Measurements from ENCODE around the gene INSIG1. TPM values are rescaled to one million over a fixed set of nuclear protein-coding genes. Genes with fewer than 3 reads are reported as not detected.

The INSIG1 gene
- total RNA-seq, 1 experiment from 2014 or later, result 53.4 TPM

- intact Hi-C loops (cut with micrococcal nuclease; ENCODE audit: unreplicated experiment), result no loop called here
- no peak for TF ChIP-seq EZH2 (IDR thresholded peaks at IDR 0.05; ENCODE audit: borderline replicate concordance, low read depth, low read length, poor library complexity, severe bottlenecking)
- TF ChIP-seq, protein P1, sequence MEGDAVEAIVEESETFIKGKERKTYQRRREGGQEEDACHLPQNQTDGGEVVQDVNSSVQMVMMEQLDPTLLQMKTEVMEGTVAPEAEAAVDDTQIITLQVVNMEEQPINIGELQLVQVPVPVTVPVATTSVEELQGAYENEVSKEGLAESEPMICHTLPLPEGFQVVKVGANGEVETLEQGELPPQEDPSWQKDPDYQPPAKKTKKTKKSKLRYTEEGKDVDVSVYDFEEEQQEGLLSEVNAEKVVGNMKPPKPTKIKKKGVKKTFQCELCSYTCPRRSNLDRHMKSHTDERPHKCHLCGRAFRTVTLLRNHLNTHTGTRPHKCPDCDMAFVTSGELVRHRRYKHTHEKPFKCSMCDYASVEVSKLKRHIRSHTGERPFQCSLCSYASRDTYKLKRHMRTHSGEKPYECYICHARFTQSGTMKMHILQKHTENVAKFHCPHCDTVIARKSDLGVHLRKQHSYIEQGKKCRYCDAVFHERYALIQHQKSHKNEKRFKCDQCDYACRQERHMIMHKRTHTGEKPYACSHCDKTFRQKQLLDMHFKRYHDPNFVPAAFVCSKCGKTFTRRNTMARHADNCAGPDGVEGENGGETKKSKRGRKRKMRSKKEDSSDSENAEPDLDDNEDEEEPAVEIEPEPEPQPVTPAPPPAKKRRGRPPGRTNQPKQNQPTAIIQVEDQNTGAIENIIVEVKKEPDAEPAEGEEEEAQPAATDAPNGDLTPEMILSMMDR (conservative IDR thresholded peaks at IDR 0.05; ENCODE audit: low read depth, low read length), result no peak
- Histone ChIP-seq H3K27ac (ENCODE audit: low read depth, low read length, poor library complexity, severe bottlenecking) (no peak overlapping the region), H3K36me3 (ENCODE audit: insufficient read depth, low read length, poor library complexity, severe bottlenecking) (no peaks in the 10 kb centered on the region), H3K9me3 (ENCODE audit: low read depth, low read length, poor library complexity, severe bottlenecking) (no peaks in the 10 kb centered on the region), H3K4me1 (ENCODE audit: insufficient read depth, low read length, poor library complexity, severe bottlenecking) (peaks cover 7% of the 10 kb centered on the region), H3K27me3 (replicated peaks; ENCODE audit: insufficient read depth, low read depth, low read length, poor library complexity) (peaks cover 5% of the 10 kb centered on the region), H3K4me3 (ENCODE audit: low read depth, low read length, poor library complexity, severe bottlenecking) (no peak overlapping the region)
- POLR2A ChIA-PET (ENCODE audit: low non-redundant PET), result no interaction called here
- BruUV-seq (replicated peaks), result no TSS peak
- CTCF ChIA-PET, result no interaction called here
- DNase-seq (ENCODE audit: low spot score), result no peak
Measured at GRCh38 chr7:155259866-155260497, 37.7 kb upstream of the INSIG1 start.

GRCh38 chr7:155260498-155260872 is 37.2 kb upstream of the INSIG1 start:
- Histone ChIP-seq H3K4me3 (ENCODE audit: low read depth, low read length, poor library complexity, severe bottlenecking) (no peak overlapping the region), H3K4me1 (ENCODE audit: insufficient read depth, low read length, poor library complexity, severe bottlenecking) (peaks cover 7% of the 10 kb centered on the region), H3K27ac (ENCODE audit: low read depth, low read length, poor library complexity, severe bottlenecking) (no peak overlapping the region), H3K9me3 (ENCODE audit: low read depth, low read length, poor library complexity, severe bottlenecking) (no peaks in the 10 kb centered on the region), H3K36me3 (ENCODE audit: insufficient read depth, low read length, poor library complexity, severe bottlenecking) (no peaks in the 10 kb centered on the region), H3K27me3 (replicated peaks; ENCODE audit: insufficient read depth, low read depth, low read length, poor library complexity) (peaks cover 5% of the 10 kb centered on the region)
- CTCF ChIA-PET, result no interaction called here
- intact Hi-C loops (cut with micrococcal nuclease; ENCODE audit: unreplicated experiment), result no loop called here
- BruUV-seq (replicated peaks), result no TSS peak
- POLR2A ChIA-PET (ENCODE audit: low non-redundant PET), result no interaction called here
- DNase-seq (ENCODE audit: low spot score), result no peak
- no peak for TF ChIP-seq EZH2 (IDR thresholded peaks at IDR 0.05; ENCODE audit: borderline replicate concordance, low read depth, low read length, poor library complexity, severe bottlenecking)
- TF ChIP-seq, protein P1 (conservative IDR thresholded peaks at IDR 0.05; ENCODE audit: low read depth, low read length), result no peak

- ChIA-PET CTCF (no interaction called here), POLR2A (ENCODE audit: low non-redundant PET) (no interaction called here)
- no peaks in the 10 kb centered on the region for H3K9me3 ChIP-seq (ENCODE audit: low read depth, low read length, poor library complexity, severe bottlenecking)
- H3K27me3 ChIP-seq (replicated peaks; ENCODE audit: insufficient read depth, low read depth, low read length, poor library complexity), result peaks cover 5% of the 10 kb centered on the region
- H3K4me3 ChIP-seq (ENCODE audit: low read depth, low read length, poor library complexity, severe bottlenecking), result no peak overlapping the region
- TF ChIP-seq, protein P1 (conservative IDR thresholded peaks at IDR 0.05; ENCODE audit: low read depth, low read length), result no peak
- TF ChIP-seq EZH2 (IDR thresholded peaks at IDR 0.05; ENCODE audit: borderline replicate concordance, low read depth, low read length, poor library complexity, severe bottlenecking), result no peak
- BruUV-seq (replicated peaks), result no TSS peak
- no peak overlapping the region for H3K27ac ChIP-seq (ENCODE audit: low read depth, low read length, poor library complexity, severe bottlenecking)
- intact Hi-C loops (cut with micrococcal nuclease; ENCODE audit: unreplicated experiment), result no loop called here
- no peak for DNase-seq (ENCODE audit: low spot score)
- peaks cover 7% of the 10 kb centered on the region for H3K4me1 ChIP-seq (ENCODE audit: insufficient read depth, low read length, poor library complexity, severe bottlenecking)
- no peaks in the 10 kb centered on the region for H3K36me3 ChIP-seq (ENCODE audit: insufficient read depth, low read length, poor library complexity, severe bottlenecking)
Measured at GRCh38 chr7:155261031-155261985, 36.4 kb upstream of the INSIG1 start.
